Activated CD4-positive, alpha-beta T cell treated with anti-CD3 and anti-CD28 coated beads, Interleukin-2, amount 50 U/mL, for 48 hours (primary cell): Measurements from ENCODE around the gene CYFIP1.

ENCODE experiments used
- DNase-seq, 2 experiments: peaks; one replicate each; pipeline ENCODE4 v3.0.0-alpha.2; 2020

The CYFIP1 gene

DNA sequence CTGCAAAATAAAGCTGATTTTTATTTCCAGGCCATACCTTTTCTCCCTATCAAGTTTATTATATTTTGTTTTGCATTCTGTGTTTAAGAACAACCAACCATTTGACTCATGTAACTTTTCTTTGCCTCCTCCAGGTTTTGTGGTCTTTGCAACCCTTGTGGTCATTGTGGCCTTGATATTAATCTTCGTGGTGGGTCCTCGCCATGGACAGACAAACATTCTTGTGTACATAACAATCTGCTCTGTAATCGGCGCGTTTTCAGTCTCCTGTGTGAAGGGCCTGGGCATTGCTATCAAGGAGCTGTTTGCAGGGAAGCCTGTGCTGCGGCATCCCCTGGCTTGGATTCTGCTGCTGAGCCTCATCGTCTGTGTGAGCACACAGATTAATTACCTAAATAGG is 114.1 kb downstream of the CYFIP1 start:
- no peak for DNase-seq

DNA sequence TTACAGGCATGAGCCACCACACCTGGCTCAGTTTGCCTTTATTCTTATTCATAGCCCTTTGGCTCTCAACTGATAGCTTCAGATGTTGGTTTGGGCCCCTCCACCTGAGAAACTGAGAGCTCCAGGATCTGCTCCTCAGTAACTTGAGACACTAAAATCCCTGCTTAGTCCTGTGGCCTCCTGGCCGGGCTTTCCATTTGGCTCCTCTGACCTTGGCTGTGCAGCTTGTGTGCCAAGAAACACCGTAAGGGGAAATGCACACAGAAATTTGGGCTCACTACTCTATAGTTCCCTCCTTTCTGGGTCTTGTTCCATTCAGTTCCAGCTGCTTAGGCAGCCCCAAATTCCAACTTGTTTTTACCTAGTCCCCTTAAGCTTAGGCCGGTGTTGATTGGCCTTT is 116.8 kb downstream of the CYFIP1 start:
- DNase-seq = no peak

DNA sequence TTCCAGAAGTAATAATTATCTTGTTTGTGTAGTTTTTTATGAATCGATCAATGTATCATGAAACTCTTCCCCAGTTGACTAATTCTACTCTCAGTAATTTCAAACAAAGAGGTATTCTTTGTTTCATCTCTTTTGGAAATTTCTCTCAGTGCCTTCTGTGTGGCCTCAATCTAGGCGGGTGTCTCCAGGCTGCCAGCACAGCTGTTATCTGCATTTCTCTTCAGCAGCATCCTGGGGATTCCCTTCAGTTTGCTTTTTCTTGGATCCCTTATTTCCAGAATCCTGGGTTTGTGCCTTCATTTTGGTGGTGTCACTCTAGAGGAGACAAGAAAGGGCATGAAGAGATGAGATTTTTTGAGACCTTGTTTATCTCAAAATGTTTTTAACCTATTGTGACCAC is 119.0 kb downstream of the CYFIP1 start:
- no peak for DNase-seq

DNA sequence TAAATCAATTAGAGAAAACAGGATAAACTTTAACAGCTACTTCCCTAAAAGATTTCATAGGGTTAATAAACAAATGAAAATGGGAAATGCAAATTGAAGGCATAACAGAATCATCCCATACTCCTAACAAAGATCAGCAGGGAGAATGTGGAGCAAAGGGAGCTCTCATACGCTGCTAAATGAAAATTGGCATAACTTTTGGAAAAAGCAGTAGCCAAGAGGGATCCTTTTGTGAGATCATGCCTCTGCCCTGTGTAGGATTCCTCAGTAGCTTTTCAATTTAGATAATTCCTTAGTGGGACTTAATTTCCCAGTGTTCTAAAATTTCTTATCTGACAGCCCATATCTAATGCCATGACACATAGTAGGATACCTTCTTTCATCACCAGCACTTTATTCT is 123.5 kb downstream of the CYFIP1 start:
- no peak for DNase-seq

GRCh38 chr15:22855791-22856190 is 124.4 kb downstream of the CYFIP1 start:
- DNase-seq = no peak

DNA sequence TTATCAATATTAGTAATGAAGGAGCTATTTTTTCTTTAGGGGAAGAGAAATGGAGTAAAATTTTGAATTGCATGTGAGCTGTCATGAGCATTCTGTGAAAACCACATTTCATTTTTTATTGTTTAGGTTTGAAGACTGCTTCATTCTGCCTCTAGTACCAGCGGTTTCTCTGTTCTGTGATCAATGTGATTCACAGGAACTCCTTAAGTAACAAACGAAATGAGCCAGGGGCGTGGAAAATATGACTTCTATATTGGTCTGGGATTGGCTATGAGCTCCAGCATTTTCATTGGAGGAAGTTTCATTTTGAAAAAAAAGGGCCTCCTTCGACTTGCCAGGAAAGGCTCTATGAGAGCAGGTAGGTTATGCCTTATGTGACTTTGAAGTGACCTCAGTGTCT is 128.7 kb downstream of the CYFIP1 start:
- DNase-seq = no peak

- no peak for DNase-seq
Observed at GRCh38 chr15:22850055-22850454, 130.1 kb downstream of the CYFIP1 start.

DNA sequence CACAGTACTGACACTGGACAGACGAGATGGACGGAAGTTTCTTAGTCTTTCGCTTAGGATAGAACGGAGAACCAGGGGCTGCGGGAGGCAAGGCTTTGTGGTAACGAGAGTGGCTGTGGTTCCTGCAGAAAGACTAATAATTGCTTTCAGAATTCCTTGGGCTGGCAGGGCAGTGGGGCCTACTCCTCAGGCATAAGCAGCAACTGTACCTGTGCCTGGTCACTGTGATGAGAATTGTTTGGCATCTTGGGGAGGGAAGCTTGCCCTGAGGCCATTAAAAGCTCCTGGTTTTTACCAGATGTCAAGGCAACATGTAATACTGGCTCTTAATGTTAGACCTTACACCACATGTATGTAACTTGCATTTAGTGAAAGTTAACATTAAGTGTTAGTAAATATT is 134.1 kb downstream of the CYFIP1 start:
- DNase-seq = no peak

DNA sequence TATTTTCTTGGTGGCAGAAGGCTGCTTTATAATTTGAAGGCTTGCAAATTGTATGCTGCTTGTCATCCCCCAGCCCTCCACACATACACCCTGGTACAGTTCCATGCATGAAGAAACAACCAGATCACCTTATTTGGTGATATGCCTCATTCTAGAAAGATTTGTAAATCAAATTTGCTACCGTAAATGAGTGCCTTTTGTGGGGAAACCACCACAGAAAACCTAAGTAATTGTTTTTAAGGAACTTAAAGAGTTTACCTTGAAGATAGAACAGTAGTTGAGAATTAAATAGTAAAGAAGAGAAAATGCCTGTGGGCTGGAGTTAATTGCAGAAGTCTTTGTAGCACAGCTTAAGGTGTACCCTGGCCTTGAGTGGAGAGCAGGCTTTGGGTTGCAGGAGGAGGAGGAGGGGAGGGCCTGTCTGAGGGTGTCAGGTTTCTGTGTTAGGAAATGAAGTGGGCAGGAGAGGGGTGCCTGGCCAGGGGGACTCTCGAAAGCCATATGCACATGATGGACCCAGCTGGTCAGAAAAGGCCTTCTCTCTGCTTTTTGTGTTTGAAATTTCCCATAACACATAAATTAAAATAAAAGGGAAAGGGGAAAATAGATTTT is 134.8 kb downstream of the CYFIP1 start:
- DNase-seq = no peak

GRCh38 chr15:22844421-22845288 is 135.5 kb downstream of the CYFIP1 start:
- DNase-seq = no peak

DNA sequence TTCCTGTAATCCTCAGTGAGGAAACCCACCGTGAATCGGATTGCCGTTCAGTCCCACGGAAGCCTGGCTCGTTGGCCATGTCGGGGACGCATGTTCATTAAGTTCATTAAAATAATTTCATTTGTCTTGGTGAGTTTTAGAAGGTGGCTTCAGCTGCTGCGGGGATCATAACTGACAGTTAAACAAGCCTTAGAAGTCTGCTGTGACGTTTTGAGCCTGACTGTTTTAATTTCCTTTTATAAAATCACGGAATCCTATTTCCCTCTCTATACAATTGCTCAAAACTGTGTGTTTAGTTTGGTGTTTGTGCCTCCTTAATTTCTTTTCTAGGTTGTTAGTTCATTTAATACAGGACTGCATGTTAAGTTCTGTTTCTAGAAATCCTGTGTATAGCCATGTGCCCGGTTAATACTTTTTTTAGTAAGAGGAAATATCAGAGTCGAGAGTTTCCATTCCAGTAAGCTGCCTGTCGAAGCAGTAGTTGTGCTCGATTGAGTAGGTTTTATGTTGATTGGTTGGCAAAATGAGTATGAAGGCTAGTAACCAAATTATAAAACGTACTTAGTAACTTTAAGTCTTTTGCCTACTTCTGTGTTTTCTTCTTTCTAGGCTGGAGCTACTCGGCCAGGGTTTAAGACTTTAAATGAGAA is 141.0 kb downstream of the CYFIP1 start:
- no peak for DNase-seq

GRCh38 chr15:22838292-22839042 is 141.7 kb downstream of the CYFIP1 start, which contains the start of gene NIPA2:
Gene NIPA2, plus strand, starts transcription at chr15:22838666. Its CDS starts 13,066 bp downstream, at chr15:22851732.
- DNase-seq = peak; percentile 98

DNA sequence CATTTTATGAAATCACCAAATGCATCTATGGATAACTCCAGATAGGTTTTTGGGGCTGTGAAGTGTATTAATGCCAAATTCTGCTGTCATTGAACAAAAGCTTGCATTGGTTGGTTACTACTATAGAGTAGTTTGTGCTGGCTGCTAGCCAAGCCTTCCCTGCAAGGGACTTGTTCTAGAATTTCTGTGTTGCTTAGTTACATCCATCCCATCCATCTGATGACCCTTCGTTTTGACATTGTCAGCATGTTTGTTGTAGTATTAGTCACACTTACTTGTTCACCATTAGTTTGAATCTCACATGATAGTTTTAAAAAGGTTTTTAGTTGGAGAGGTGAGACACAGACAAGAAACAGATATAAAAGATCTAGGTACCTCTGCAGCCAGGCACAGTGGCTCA is 148.7 kb downstream of the CYFIP1 start:
- no peak for DNase-seq

DNA sequence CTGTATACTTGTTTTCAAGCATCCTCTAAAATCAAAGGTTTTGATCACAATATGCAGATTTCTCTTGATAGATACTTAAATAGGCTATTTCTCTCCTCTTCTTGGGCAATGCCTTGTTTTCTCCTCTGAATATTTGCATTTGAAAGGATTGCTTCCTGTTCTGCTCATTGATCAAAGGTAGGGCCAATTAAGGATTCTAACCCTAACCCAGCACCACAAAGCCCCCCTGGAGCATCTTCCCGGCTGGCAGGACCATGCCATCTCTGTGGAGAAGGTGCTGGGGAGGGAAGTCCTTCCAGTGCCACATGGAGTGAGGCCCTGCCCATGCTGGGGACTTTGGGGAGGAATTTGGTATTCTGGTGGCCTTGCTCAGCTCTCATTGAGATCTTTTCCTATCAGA is 153.0 kb downstream of the CYFIP1 start:
- DNase-seq = no peak

DNA sequence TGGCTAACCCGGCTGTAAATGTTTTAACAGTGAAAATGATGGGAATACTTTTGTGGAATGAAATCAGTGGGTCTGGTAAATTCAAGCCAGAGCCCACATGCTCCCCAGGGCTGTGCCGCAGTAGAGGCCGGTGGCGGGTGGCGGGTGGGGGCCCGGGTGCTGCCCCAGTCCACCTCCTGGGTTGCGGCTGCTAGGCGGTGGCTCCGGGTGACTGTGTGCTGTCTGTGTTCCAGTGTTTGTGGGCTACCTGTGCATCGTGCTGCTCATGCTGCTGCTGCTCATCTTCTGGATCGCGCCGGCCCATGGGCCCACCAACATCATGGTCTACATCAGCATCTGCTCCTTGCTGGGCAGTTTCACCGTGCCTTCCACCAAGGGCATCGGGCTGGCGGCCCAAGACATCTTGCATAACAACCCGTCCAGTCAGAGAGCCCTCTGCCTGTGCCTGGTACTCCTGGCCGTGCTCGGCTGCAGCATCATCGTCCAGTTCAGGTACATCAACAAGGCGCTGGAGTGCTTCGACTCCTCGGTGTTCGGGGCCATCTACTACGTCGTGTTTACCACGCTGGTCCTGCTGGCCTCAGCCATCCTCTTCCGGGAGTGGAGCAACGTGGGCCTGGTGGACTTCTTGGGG is 156.6 kb downstream of the CYFIP1 start:
- DNase-seq = no peak

GRCh38 chr15:22819651-22820050 is 160.5 kb downstream of the CYFIP1 start:
- no peak for DNase-seq
